Gastrocnemius medialis (tissue), 4 donors: ENCODE measurements around the gene IL2RA. TPM values are rescaled to one million over a fixed set of nuclear protein-coding genes. Genes with fewer than 3 reads are reported as not detected.

Experiments
- ATAC-seq, 2 donors: fragments of 150-250 bp; one replicate each; pipeline ENCODE4 v1.9.1; 2016
- DNase-seq, 2 donors: peaks; one replicate each; pipeline ENCODE4 v3.0.0-alpha.2; 2019
- H3K27ac ChIP-seq, 4 donors: fragments of 200-600 bp; sonication (generic); 1 replicate in 1 of 4; 2 replicates in 3 of 4; pipeline ENCODE4 v1.5.1; 2016 to 2018; ENCODE audit warnings: mild to moderate bottlenecking in 2 of 4, moderate library complexity in 1 of 4
- H3K27me3 ChIP-seq, 3 donors: fragments of 200-600 bp; sonication (generic) in 2 of 3; 1 replicate in 1 of 3; 2 replicates in 2 of 3; pipeline versions ENCODE4 v1.5.1 to v1.6.0; 2016 to 2019; ENCODE audit warnings: mild to moderate bottlenecking in 1 of 3, moderate library complexity in 1 of 3
- H3K36me3 ChIP-seq, 2 donors: fragments of 200-600 bp; sonication (generic) in 1 of 2; one replicate each; pipeline ENCODE4 v1.5.1; 2017 to 2018
- H3K4me1 ChIP-seq, 2 donors: fragments of 200-600 bp; sonication (generic) in 1 of 2; one replicate each; pipeline ENCODE4 v1.5.1; 2016 to 2017; ENCODE audit warnings: mild to moderate bottlenecking in 2 of 2
- H3K4me3 ChIP-seq, 4 donors: fragments of 200-600 bp; sonication (generic) in 3 of 4; 1 replicate in 1 of 4; 2 replicates in 3 of 4; pipeline ENCODE4 v1.5.1; 2016 to 2019; ENCODE audit warnings: mild to moderate bottlenecking in 2 of 4
- H3K9me3 ChIP-seq, 3 donors: fragments of 200-600 bp; sonication (generic) in 2 of 3; 1 replicate in 1 of 3; 2 replicates in 2 of 3; pipeline ENCODE4 v1.5.1; 2016 to 2019
- CTCF ChIP-seq, 5 experiments: fragments of 450-650 bp in 3 of 5; fragments of 200-600 bp in 2 of 5; sonication (generic) in 2 of 5; IDR thresholded peaks in 4 of 5; conservative IDR thresholded peaks in 1 of 5; 1 replicate in 4 of 5; 2 replicates in 1 of 5; pipeline ENCODE4 v1.5.1; 2016 to 2019; ENCODE audit warnings: antibody characterized with exemption in 5 of 5, mild to moderate bottlenecking in 3 of 5, moderate library complexity in 3 of 5
- POLR2A ChIP-seq, 2 donors: fragments of 450-650 bp; IDR thresholded peaks; one replicate each; pipeline ENCODE4 v1.6.1; 2017; ENCODE audit warnings: antibody characterized with exemption in 2 of 2, mild to moderate bottlenecking in 2 of 2, moderate library complexity in 2 of 2
- in situ Hi-C, 4 donors: fragments of 200-750 bp; cut with MboI; loops; one replicate each; pipeline versions ENCODE4 v1.15.0 to v1.8.0; 2017; ENCODE audit warnings: low sequenced_read_pairs in 4 of 4
- intact Hi-C: fragments of 100-400 bp; cut with DNase I; formaldehyde crosslinking; loops from one replicate; pipeline ENCODE4 v1.15.1; 2023; ENCODE audit warnings: low total_unique reads
- total RNA-seq, 4 donors: library from RNA; depleted of rRNA; stranded (reverse); fragments of >200 nt; gene quantifications; one replicate each; pipeline versions ENCODE4 v1.1.0 to v1.2.3, GENCODE V29; 2016

IL2RA gene
- total RNA-seq, 4 donors from 2014 or later, result 2.1 TPM; not detected in 3

GRCh38 chr10:6052247-6053221, 9.6 kb downstream of the IL2RA start:
- H3K4me1 ChIP-seq, result peaks cover 7 to 8% of the 10 kb centered on the region in 2 donors
- no peaks in the 10 kb centered on the region for H3K27me3 ChIP-seq
- intact Hi-C loops (no loop called here), in situ Hi-C loops (no loop called here)
- H3K9me3 ChIP-seq, result no peaks in the 10 kb centered on the region
- TF ChIP-seq CTCF (IDR thresholded peaks at IDR 0.05 in 4 of 5, conservative IDR thresholded peaks at IDR 0.05 in 1 of 5) (no peak), POLR2A (IDR thresholded peaks at IDR 0.05) (no peak)
- H3K27ac ChIP-seq, result peak overlapping the region in 3 of 4 donors; percentile 41 to 57 (median 52)
- DNase-seq (no peak), ATAC-seq (no peak)
- H3K36me3 ChIP-seq, result no peaks in the 10 kb centered on the region
- no peak overlapping the region for H3K4me3 ChIP-seq

- peaks cover 4% of the 10 kb centered on the region in 2 donors for H3K4me1 ChIP-seq
- peak overlapping the region; percentile 22 to 51 (median 45) for H3K4me3 ChIP-seq
- DNase-seq, result peak in 1 of 2 donors; percentile 47
- TF ChIP-seq CTCF (IDR thresholded peaks at IDR 0.05 in 4 of 5, conservative IDR thresholded peaks at IDR 0.05 in 1 of 5) (peak in 1 of 5 experiments; percentile 32), POLR2A (IDR thresholded peaks at IDR 0.05) (no peak)
- in situ Hi-C loops (no loop called here), intact Hi-C loops (no loop called here)
- no peaks in the 10 kb centered on the region for H3K9me3 ChIP-seq
- ATAC-seq, result peak; percentile 62 to 73
- peak overlapping the region; percentile 43 to 74 (median 62) for H3K27ac ChIP-seq
- no peaks in the 10 kb centered on the region for H3K27me3 ChIP-seq
- no peaks in the 10 kb centered on the region for H3K36me3 ChIP-seq
Measured at GRCh38 chr10:6050801-6051445, 11.2 kb downstream of the IL2RA start.

- Histone ChIP-seq H3K27ac (no peak overlapping the region), H3K27me3 (no peaks in the 10 kb centered on the region), H3K4me1 (peaks cover 0 to 4% of the 10 kb centered on the region in 2 donors), H3K36me3 (no peaks in the 10 kb centered on the region), H3K4me3 (no peak overlapping the region), H3K9me3 (no peaks in the 10 kb centered on the region)
- intact Hi-C loops, result no loop called here
- TF ChIP-seq CTCF (IDR thresholded peaks at IDR 0.05 in 4 of 5, conservative IDR thresholded peaks at IDR 0.05 in 1 of 5) (no peak), POLR2A (IDR thresholded peaks at IDR 0.05) (no peak)
- DNase-seq (no peak), ATAC-seq (no peak)
- in situ Hi-C loops, result no loop called here
Measured at GRCh38 chr10:6049031-6049400, 13.2 kb downstream of the IL2RA start.

GRCh38 chr10:6048281-6049030, 13.7 kb downstream of the IL2RA start:
- Histone ChIP-seq H3K36me3 (no peaks in the 10 kb centered on the region), H3K27ac (no peak overlapping the region), H3K4me3 (no peak overlapping the region), H3K27me3 (no peaks in the 10 kb centered on the region), H3K9me3 (no peaks in the 10 kb centered on the region), H3K4me1 (peaks cover 0 to 4% of the 10 kb centered on the region in 2 donors)
- in situ Hi-C loops (no loop called here), intact Hi-C loops (no loop called here)
- TF ChIP-seq CTCF (IDR thresholded peaks at IDR 0.05 in 4 of 5, conservative IDR thresholded peaks at IDR 0.05 in 1 of 5), result no peak
- no peak for TF ChIP-seq POLR2A (IDR thresholded peaks at IDR 0.05)
- DNase-seq (no peak), ATAC-seq (no peak)
